GM21529 (cell line): Measurements from ENCODE around the gene INHA.

Source experiments
- ATAC-seq: cut with Tn5 transposase; IDR thresholded peaks from one replicate; pipeline ENCODE4 v1.9.1; 2021; ENCODE audit not compliant: unreplicated experiment

INHA gene

GRCh38 chr2:219539926-219540678 is 32.0 kb upstream of the INHA start:
- ATAC-seq: no peak

- no peak for ATAC-seq
These were observed 31.2 kb upstream of the INHA start for GRCh38 chr2:219540784-219541504.

GRCh38 chr2:219541611-219542180 is 30.4 kb upstream of the INHA start:
- ATAC-seq: peak; percentile 46

- peak; percentile 37 for ATAC-seq
These were observed 29.0 kb upstream of the INHA start for GRCh38 chr2:219542931-219543595.

- peak; percentile 67 for ATAC-seq
These were observed 28.3 kb upstream of the INHA start, which contains the start of the genes CHPF and TMEM198 for GRCh38 chr2:219543596-219544358. Gene CHPF (minus strand): TSS chr2:219543809. CDS start chr2:219543538, 271 bp downstream. Gene TMEM198 (plus strand): TSS chr2:219544028. CDS start chr2:219544728, 700 bp downstream.

GRCh38 chr2:219544567-219544966 is 27.5 kb upstream of the INHA start:
- ATAC-seq: no peak

GRCh38 chr2:219545295-219545942 is 26.7 kb upstream of the INHA start:
- no peak for ATAC-seq

- ATAC-seq: no peak
These were observed 26.2 kb upstream of the INHA start for GRCh38 chr2:219545943-219546352.

- no peak for ATAC-seq
These were observed 24.5 kb upstream of the INHA start for GRCh38 chr2:219547621-219548020.

- no peak for ATAC-seq
These were observed 23.1 kb upstream of the INHA start for GRCh38 chr2:219548990-219549389.

- ATAC-seq: no peak
These were observed 22.5 kb upstream of the INHA start for GRCh38 chr2:219549619-219550018.

GRCh38 chr2:219551441-219552381 is 20.4 kb upstream of the INHA start:
- peak; percentile 29 for ATAC-seq

- ATAC-seq: peak; percentile 95
These were observed 19.5 kb upstream of the INHA start for GRCh38 chr2:219552382-219553167.

- no peak for ATAC-seq
These were observed 19.0 kb upstream of the INHA start for GRCh38 chr2:219553168-219553417.

- no peak for ATAC-seq
These were observed 18.6 kb upstream of the INHA start for GRCh38 chr2:219553463-219553963.

GRCh38 chr2:219554350-219554749 is 17.8 kb upstream of the INHA start:
- ATAC-seq: no peak

GRCh38 chr2:219555956-219556355 is 16.2 kb upstream of the INHA start:
- no peak for ATAC-seq

GRCh38 chr2:219556413-219556812 is 15.7 kb upstream of the INHA start:
- ATAC-seq: no peak
